HG03469 (cell line): Measurements from ENCODE around the gene FOXP1.

ENCODE experiments used
- ATAC-seq: cut with Tn5 transposase; IDR thresholded peaks from one replicate; pipeline ENCODE4 v1.9.1; 2021; ENCODE audit warnings: mild to moderate bottlenecking, moderate library complexity, moderate number of reproducible peaks; ENCODE audit not compliant: unreplicated experiment

The FOXP1 gene

DNA sequence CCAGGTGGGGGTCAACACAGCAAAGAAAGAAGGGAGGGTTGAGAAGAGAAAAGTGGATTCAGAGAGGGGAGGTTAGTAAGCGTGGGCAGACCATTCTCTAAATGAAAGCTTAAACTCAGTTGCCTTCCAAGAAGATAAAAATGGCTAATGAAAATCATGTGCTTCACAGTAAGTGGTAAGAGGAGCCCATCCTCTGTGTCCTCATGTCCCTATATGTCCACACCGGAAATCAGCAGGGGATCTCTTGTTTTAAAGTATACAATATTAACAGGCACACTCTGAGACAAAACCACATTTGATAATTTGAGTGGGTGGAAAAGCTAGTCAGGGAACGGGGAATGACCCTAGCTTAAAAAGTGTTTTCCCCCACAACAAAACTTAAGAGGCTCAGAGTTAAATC is 4.4 kb upstream of the FOXP1 start:
- no peak for ATAC-seq

DNA sequence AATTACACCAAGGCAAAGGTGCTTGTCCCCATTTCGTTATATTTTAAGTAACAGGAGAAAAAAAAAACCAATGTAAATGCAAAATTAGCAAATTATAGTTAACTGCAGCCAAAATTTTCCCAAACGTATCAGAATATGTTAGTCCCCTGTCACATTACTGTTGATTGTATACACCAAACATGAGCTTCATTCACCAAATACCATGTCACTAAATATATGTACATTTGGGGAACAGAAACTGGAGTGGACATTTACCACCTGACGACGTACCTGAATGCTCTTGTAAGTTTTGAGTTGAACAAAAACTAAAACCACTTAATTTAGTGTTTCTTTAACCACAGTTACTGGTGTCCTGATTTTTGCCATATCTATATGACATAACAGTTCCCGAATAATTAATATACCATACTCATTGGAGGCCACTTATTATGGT is 3.3 kb upstream of the FOXP1 start:
- ATAC-seq = no peak

DNA sequence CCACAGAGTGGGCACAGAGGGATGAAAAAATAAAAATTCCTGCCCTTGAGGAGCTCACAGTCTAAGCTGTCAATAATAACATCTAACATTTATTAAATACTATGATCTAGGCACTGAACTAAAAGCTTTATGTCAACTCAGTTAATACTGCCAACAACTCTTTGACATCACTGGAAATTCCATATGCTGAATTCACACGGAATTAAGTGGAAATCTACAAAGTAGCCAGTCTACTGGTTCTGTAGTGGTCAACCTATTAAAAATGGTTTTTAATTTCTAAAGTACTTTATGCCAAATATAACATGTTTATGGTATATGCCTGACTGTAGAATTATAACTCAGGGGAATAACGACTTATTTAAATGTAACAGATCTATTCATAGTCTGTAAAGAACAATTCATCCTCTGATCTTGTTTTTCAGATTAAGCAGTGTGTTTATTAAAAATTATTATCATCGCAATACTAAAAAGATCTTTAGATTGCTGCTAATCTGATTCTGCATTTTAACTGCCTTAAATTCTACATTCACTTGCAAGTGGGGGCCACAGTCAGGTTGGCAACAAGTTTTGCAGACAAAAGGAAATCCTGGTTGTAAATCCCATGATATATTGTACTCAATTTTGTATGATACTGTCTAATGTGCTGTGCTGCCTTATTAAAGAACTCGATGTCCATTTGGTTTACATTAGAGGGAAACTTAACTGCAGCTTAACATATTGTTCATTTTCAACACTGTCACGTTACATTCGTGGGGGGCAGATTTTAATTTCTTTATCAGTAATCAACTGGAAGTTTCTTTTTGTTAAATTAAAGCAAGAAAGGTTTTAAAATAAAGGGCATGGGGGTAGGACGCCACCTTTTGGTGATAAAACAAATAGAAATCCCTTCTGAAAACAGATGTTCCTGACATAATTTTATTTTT is 2.6 kb upstream of the FOXP1 start:
- ATAC-seq = no peak

DNA sequence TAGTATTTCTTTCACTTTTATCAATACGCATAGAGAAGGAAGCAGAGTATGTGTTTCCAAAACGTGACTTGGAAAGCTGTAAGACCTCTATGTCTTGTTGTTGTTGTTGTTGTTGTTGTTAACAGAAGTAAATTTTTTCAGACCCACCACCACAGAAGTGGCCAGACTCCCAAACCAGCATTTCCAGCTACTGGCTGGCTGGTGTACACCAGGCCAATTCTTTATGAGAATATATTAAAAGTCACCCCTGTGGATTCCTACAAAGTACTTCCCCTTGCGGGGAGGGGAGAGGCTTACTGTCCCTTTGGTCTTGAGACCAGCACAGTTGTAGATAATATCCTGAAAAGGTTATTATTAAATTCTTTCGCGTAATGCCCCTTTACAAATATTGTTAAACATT is 1.6 kb upstream of the FOXP1 start:
- ATAC-seq = no peak

DNA sequence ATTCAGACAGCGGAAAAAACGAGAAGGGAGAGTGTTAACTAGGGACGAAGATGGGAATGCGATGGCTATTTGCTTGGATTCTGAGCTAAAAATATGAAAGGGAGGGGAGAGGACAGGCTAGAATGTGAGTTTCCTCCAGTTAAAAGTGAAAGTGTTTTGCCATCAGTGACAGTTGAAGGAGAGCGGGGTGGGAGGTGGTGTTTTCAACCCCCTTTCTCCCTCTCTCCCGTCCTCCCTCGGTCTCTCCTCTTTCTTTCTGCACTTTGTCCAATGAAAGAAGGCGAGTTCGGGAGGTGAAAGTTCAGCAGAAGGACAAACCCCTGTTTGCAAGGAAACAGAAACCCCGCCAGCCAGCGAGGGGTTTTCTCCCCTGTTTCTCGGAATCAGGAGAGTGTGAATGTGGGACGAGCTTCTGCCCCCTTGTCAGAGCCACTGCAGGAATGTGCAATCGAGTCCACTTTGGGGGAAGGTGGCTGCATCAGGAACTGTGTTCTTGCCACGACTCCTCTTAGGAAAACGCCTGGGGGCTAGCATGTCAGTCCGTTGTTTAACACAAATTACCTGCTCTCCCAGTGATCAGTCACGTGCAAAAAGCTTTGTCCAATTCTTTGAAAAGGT is 975 bp upstream of the FOXP1 start:
- ATAC-seq = no peak

DNA sequence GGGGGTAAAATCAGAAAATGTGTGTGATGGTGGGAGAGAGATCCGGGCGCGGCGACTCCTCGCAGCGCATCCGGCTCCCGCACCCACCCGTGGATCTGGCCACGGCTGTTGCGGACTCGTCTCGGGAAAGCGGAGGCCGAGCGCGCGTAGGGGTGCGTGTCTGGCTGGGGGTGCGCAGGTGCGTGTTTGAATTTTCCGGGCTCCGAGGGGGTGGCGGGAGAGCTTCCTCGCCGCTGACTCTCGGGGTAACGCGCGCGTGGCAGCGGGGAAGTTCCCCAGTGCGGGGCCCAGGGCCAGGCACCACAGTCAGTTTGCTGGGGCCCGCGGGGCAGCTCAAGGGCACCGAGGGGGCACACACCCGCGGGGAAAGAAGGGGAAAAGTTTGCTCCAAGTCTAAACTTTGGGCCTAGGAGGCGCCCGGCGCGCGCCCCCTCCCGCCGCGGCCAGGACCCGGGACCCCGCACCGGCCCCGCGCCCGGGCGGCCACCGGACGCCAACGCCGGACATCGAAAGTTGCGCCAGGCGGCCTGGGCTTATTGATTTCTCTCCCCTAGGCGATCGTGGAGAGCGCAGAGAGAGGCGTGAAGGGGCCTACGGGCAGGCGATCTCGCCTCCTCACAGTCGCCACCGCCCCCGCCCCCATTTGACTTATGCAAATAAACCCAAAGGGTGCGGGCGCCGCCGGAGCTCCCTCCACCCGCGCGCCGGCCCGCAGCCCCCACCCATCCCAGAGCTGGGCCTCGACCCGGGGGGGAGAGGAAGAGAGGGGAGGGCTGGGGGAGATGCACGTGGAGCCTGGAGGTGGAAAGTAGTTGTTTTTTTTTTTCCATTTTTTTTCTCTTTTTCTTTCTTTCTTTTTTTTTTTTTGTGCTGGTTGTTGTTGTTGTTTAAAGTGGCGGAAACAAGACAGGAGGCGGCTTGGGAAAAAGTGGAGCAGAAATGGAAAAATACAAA is 639 bp downstream of the FOXP1 start:
- no peak for ATAC-seq

DNA sequence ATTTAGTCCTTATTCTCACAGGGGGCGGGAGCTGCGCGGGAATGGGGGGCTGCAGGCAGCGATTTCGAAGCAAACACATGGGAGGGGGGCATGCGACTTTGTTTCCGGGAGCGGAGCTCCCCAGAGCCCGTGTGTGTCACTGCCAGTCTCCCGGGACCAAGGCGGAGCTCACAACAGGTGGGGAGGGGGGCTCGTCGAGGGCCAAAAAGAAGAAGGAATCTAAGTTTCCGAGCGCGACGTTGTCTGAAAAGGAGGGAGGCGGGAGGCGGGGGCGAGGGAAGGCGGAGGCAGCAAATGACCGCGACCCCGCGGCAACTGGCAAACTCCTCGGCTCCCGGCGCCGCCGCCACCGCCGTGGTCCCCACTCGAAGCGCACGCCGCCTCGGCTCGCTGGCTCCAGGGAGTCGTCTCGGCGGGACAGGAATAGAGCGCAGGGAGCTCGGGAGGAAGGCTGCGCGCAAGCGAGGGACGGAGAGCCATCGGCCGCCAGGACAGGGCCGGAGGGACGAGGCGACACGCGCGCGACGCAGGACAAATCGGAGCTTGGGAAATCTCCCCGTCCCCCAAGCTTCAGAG is 1.4 kb downstream of the FOXP1 start:
- ATAC-seq = no peak

DNA sequence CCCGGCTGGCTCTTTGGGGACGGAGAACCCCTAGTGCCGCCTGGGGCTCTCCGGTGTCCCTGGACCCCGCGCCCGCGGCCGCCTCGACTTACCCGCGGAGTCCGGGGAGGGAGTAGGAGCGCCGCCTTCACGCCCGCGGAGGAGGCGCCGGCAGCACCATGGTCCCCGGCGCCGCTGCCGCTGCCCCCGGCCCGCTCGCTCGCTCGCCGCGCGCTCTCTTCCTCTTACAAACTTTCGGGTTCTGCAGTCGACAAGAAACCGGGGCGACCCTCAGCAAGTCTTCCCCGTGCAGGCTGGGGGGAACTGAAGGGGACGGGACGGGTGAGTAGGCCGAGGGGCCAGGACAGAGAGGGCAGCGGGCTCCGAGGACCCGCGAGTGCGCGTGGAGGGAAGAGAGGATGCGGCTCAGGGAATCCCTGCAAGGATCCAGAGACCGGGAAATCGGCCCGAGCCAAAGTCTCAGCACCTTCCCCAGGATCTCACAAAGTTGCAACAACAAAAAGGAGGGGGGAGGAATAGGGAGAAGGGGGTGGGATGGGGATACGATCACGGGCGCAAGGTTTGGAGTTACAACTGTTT is 2.0 kb downstream of the FOXP1 start:
- ATAC-seq = no peak

DNA sequence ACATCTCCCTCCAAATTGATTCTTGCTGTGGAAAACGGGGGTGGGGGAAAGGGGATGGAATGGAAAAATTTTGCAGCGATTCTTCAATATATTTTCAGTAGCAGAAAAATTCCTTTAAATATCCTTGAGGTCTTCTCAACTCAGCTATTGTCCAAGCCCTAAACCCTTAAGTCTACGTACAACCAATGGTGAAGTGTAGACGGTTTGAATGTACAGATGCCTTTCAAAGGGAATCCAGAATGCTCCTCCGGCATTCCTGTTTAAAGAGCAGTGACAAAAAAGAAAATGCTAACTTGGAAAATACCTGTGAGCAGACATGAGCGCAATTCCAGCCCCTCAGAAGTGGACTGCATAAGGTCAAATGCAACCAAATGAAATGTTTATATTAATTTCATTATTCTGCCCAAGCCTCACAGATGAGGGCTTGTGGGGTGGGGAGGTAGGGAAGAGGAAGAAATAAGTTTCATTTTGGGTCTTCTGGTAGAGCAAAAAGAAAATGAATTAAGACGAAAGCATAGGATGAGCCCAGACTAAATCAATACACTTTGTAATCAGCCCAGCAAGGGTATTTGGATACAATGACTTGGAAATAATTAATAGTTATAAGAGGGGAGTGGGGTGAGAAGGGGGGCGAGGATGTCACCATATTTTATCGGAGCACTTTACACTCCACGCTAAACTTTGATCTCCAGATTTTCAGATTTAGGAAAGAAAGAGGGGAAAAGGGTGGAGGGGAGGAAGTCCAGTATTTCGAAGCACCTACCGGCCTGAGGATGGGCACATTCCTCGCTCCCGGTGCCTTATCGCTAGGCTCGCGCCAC is 2.7 kb downstream of the FOXP1 start:
- no peak for ATAC-seq

DNA sequence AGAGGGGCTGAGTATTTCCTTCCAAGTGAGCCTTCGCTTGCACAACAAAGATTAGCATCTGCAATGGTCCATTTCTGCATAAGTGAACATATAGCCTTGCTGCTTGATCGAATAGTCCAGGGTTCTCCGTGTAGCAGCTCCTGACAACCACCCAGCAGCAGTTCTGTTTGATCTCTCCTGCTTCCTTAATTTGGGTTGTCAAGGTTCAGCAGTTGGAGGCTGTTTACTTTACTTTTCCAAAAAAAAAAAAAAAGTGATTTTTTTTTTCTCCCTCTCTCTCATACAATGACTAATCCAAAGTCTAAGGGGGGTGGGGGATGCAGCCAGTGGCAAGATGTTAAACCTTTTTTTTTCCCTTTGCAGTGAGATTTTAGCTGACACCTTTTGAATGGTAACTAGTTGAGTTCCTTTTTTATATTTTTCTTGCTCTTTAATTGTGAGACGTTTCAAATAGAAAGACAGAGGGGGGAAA is 3.6 kb downstream of the FOXP1 start:
- no peak for ATAC-seq

DNA sequence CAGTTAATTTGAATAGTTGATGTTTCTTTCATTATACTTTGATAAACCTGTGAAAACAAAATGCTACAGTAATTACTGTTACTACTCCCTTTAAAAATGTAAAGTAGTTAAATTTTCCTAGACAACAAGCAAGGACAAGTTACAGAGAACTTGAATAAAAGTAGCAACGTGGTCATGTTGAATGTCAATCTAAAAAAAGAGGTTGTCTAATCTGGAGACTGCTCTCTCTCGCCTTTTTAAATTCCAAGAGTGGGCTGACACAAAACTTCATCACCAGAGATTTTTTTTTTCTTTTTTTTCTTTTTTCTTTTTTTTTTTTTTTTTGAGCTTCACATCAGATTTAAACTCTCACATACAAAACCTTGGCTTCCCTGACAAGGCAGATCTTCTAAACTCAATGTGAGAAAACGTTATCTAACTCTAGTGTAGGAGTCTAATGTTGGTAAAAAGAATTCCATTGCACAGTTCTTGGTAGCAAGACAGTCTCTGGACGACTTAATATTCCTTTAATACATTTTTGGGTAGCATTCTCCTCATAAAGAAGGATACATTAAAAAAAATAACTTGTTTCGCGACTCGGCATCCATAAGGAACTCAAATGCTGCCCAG is 4.1 kb downstream of the FOXP1 start:
- no peak for ATAC-seq

DNA sequence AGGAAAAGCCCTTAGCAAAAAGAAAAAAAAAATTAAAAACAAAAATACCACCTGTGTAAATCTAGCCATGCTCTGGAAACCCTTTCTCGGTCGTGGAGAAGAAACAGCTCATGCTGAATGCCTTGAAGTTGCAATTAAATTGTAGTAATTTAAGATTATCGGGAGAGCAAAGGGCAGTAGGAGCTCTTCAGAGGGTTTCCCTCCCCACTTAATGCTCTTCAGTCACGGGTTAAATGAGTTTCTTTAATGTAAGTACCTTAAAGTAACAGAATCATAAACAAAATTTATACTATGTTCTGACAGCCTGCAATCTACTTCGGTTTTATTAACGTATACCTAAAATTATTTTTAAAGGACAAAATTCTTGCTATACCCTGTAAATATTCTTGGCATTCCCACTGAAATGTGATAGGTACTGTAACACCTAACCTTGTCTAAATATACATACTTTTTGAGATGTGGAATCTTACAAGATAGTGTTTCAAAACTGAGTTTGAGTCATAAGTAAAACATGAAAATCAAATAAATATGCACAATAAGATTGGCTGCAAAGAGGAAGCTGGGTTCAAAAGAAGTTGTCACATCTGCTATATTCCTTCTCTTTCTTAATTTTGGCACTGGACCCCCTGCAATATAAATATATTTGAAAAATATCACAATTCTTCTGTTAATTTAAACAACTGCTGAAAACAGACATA is 5.3 kb downstream of the FOXP1 start:
- ATAC-seq = no peak

DNA sequence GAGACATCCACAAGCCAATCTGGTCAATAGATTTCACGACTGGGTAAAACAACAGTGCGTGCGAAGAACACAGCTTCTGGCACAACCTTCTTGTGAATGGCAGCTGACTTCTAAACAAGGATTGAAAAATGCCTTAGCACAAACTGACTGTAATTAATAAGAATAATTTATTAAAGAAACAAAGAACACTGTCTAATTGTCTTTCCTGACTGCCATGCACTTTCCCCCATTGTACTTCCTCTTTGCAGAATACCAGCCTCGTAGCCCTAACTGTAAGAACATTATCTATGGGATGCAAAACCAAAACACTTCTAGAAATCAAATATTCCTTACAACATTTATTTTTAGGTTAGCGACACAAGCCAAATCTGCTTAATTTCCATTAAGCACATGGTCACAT is 6.5 kb downstream of the FOXP1 start:
- no peak for ATAC-seq

DNA sequence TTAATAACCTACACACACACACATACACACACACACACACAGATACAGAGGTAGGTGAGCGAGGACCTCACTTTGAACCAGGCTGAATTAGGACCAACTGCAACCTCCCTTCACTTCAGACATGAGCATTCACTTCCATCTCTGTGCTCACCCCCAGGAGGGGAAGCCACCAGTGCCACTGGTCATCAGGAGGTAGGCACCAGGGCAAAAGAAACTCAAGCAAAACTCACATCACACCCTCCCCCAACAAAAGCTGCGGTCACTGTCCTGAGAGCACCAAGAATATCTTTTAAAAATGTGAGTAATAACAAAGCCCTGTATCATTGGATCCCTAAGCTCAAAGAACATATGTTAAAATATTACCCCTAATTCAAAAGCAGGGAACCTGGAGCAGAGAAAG is 8.1 kb downstream of the FOXP1 start:
- no peak for ATAC-seq

DNA sequence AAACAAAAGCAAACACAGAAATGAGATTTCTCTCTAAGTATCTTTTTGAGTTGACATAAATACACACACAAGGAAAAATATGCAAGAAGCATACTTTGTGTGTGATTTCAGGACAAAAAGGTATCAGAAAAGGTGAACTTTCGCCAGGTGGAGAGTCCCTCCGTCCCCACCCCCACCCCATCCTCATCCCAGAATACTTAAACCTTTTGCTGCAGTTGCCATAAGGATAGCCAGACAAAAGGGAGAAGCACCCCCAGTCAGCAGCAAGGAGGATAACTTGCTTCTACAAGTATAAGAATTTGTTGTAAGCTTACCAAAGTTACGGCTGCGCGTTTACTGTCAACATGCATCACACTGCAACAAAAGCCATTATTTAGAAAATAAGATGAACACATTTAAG is 10.3 kb downstream of the FOXP1 start:
- ATAC-seq = no peak

DNA sequence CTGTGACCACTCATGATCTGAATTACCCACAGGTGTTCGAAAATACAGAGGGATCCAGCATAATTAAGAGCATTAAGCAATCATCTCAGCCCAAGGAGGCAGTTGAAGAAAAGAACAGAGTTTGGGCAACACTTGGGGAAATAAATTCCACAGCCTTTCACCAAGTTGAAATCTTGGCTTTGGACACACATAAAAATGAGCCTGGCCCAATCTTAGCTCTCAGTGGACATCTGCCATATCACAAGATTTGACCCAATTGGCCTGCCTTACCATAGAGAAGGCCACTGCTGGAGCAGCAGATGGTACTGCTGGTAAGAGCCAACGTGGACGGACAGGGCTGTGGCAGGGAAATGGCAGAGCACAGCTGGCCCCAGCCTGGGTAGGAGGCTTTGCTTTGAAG is 13.0 kb downstream of the FOXP1 start:
- ATAC-seq = no peak

DNA sequence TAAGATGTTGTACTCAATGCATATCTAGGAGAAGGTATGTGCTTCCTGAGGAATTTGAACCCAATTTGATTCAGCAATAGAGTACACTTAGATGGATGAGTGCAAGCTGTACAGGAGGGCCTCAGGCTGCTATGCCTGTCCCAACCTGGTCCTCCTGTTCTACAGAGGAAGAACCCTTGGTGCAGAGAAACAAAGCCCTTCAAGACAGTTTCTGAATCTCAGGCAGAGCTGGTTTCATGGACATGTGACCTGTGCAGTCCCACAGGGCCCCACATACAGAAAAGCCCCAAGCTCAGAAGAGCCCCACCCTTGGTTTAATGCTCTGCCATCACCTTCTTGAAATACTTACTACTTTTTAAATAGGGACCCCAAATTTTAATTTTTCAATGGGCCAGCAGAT is 15.3 kb downstream of the FOXP1 start:
- no peak for ATAC-seq

DNA sequence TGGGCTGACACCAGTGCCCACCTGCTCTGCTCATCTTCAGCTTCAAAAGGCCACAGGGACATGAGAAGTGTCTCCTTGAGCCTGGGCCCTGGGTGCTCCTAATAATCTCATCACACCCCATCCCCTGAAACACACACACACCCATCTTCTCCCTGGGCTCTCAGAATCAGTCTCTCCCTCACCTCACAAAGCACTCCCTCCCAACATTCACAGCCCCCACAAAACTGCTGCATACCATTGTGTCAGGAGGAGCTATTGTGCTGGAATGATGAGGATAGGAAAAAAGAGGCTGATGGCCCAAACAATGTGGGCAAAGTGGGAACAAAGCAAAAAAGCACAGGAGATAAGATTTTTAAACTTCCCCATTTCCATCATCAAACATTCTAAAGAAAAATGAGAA is 16.8 kb downstream of the FOXP1 start:
- no peak for ATAC-seq

DNA sequence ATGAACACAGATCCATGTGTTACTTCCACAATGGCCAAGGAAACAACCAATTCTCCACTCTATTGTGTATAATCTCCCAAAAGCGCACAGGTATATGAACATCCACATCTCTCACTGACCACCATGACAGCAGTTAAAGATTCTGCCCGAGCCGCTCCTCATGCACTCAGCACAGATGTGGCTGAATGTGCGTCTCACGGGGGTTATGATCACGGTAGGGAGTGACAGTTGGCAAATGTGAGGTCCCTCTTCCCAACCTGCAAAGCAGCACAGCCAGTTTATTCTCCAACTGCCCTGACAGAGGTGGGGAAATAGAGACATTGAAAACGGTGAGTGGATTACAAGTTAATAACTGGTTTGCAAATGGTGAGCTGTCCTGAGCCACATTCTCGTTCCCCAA is 17.6 kb downstream of the FOXP1 start:
- no peak for ATAC-seq
